HCT116 (cell line): Measurements from ENCODE around the gene PRKN. TPM values are rescaled to one million over a fixed set of nuclear protein-coding genes. Genes with fewer than 3 reads are reported as not detected.

Experiments
- ATAC-seq: fragments of 200-7000 bp; cut with Tn5 transposase; 2 replicates; pipeline ENCODE4 v1.9.1; 2020; ENCODE audit warnings: mild to moderate bottlenecking, moderate library complexity
- BruUV-seq: library from RNA; stranded (reverse); fragments of 400-500 nt; replicated peaks from 2 replicates; lab custom pipeline; 2021; lab: Mats Ljungman, UMichigan
- CTCF ChIA-PET: fragments of 300-600 bp; sonication (Branson Sonifier 250); formaldehyde crosslinking; loops from one replicate; lab custom pipeline; 2021; ENCODE audit warnings: antibody characterized with exemption; lab: Charles Lee
- POLR2A ChIA-PET: fragments of 300-600, 350-600 bp; sonication (Branson Sonifier 250); formaldehyde crosslinking; loops from one replicate; lab custom pipeline; 2021; ENCODE audit warnings: antibody characterized with exemption; lab: Charles Lee
- RAD21 ChIA-PET, 2 experiments: fragments of 300-600 bp; sonication (Branson Sonifier 250); formaldehyde crosslinking; loops; one replicate each; lab custom pipeline; 2023; ENCODE audit warnings: low total read pairs in 2 of 2; ENCODE audit not compliant: uncharacterized antibody in 2 of 2, unreplicated experiment in 2 of 2, low non-redundant PET in 1 of 2; lab: Charles Lee
- DNase-seq: peaks from one replicate; pipeline ENCODE4 v3.0.0-alpha.2; 2010; ENCODE audit warnings: low read depth, low spot score
- H2AFZ ChIP-seq: fragments of 200-600 bp; shearing (Covaris generic), sonication (generic); 2 replicates; pipeline ENCODE4 v1.6.1; 2017; ENCODE audit warnings: low read depth, mixed run types, mixed read lengths, antibody characterized with exemption, low read length; ENCODE audit not compliant: poor library complexity, severe bottlenecking
- H3K27ac ChIP-seq: 2 replicates; pipeline ENCODE4 v1.5.1; 2012; ENCODE audit warnings: low read depth, low read length
- H3K27me3 ChIP-seq: fragments of 200-600 bp; sonication (generic); 2 replicates; pipeline ENCODE4 v1.6.1; 2016; ENCODE audit warnings: mixed run types, low read length, mixed read lengths; ENCODE audit not compliant: insufficient read depth
- H3K36me3 ChIP-seq, 2 experiments: fragments of 200-500 bp in 1 of 2; fragments of 200-600 bp in 1 of 2; sonication (Bioruptor generic) in 1 of 2; sonication (generic) in 1 of 2; 2 replicates each; pipeline versions ENCODE4 v1.5.1 to v1.6.1; 2014 to 2016; ENCODE audit warnings: low read length in 2 of 2, inconsistent platforms in 1 of 2, mixed read lengths in 1 of 2, mixed run types in 1 of 2; ENCODE audit not compliant: insufficient read depth in 2 of 2, control insufficient read depth in 1 of 2
- H3K4me1 ChIP-seq, 2 experiments: fragments of 200-600 bp in 1 of 2; sonication (generic) in 1 of 2; 2 replicates each; pipeline versions ENCODE4 v1.5.1 to v1.6.1; 2012 to 2017; ENCODE audit warnings: low read length in 2 of 2, inconsistent platforms in 1 of 2, mild to moderate bottlenecking in 1 of 2, mixed read lengths in 1 of 2, mixed run types in 1 of 2, moderate library complexity in 1 of 2; ENCODE audit not compliant: insufficient read depth in 2 of 2, control insufficient read depth in 1 of 2
- H3K4me2 ChIP-seq: fragments of 200-600 bp; sonication (generic); 2 replicates; pipeline ENCODE4 v1.6.1; 2017; ENCODE audit warnings: mixed run types, low read length, mixed read lengths
- H3K4me3 ChIP-seq, 2 experiments: fragments of 200-600 bp in 1 of 2; sonication (generic) in 1 of 2; replicated peaks in 1 of 2; 2 replicates each; pipeline ENCODE4 v1.5.1; 2011 to 2016; ENCODE audit warnings: low read length in 2 of 2, control low read depth in 1 of 2, low read depth in 1 of 2, mild to moderate bottlenecking in 1 of 2, mixed read lengths in 1 of 2, mixed run types in 1 of 2
- H3K79me2 ChIP-seq: fragments of 200-600 bp; sonication (generic); 2 replicates; pipeline ENCODE4 v1.6.1; 2017; ENCODE audit warnings: mild to moderate bottlenecking, mixed run types, low read length, moderate library complexity, mixed read lengths; ENCODE audit not compliant: insufficient read depth
- H3K9ac ChIP-seq: fragments of 200-600 bp; sonication (generic); 2 replicates; pipeline ENCODE4 v1.6.1; 2016; ENCODE audit warnings: low read length, mixed read lengths
- H3K9me2 ChIP-seq: fragments of 200-600 bp; sonication (generic), shearing (Covaris generic); 2 replicates; pipeline ENCODE4 v1.6.1; 2017; ENCODE audit warnings: mixed run types, mild to moderate bottlenecking, moderate library complexity; ENCODE audit not compliant: insufficient read depth
- H3K9me3 ChIP-seq, 2 experiments: fragments of 200-500 bp in 1 of 2; fragments of 200-600 bp in 1 of 2; sonication (Bioruptor generic) in 1 of 2; sonication (generic) in 1 of 2; 2 replicates each; pipeline ENCODE4 v1.6.1; 2014 to 2017; ENCODE audit warnings: low read length in 2 of 2, mixed read lengths in 2 of 2, inconsistent platforms in 1 of 2, low read depth in 1 of 2, mild to moderate bottlenecking in 1 of 2, mixed run types in 1 of 2, moderate library complexity in 1 of 2; ENCODE audit not compliant: control insufficient read depth in 1 of 2, insufficient read depth in 1 of 2
- H4K20me1 ChIP-seq: fragments of 200-600 bp; sonication (generic), shearing (Covaris generic); 2 replicates; pipeline ENCODE4 v1.6.1; 2017; ENCODE audit warnings: mixed run types, mild to moderate bottlenecking, moderate library complexity; ENCODE audit not compliant: insufficient read depth
- ATF3 ChIP-seq: IDR thresholded peaks from 2 replicates; pipeline ENCODE4 v1.6.1; 2012
- CTCF ChIP-seq, 3 experiments: fragments of 200-600 bp in 1 of 3; sonication (generic) in 1 of 3; IDR thresholded peaks in 2 of 3; conservative IDR thresholded peaks in 1 of 3; 2 replicates each; pipeline ENCODE4 v1.5.1; 2012 to 2017; ENCODE audit warnings: low read depth in 2 of 3, low read length in 2 of 3, antibody characterized with exemption in 1 of 3, borderline replicate concordance in 1 of 3, control low read depth in 1 of 3, mild to moderate bottlenecking in 1 of 3, mixed read lengths in 1 of 3, mixed run types in 1 of 3, moderate library complexity in 1 of 3; ENCODE audit not compliant: insufficient read depth in 1 of 3
- EGR1 ChIP-seq: IDR thresholded peaks from 2 replicates; pipeline ENCODE4 v1.6.1; 2012; ENCODE audit warnings: low read depth
- EZH2phosphoT487 ChIP-seq: fragments of 200-600 bp; IDR thresholded peaks from 2 replicates; pipeline ENCODE4 v1.6.1; 2018; ENCODE audit warnings: antibody characterized with exemption, borderline replicate concordance
- FOSL1 ChIP-seq: IDR thresholded peaks from 2 replicates; pipeline ENCODE4 v1.6.1; 2012; ENCODE audit warnings: low read depth
- POLR2A ChIP-seq: IDR thresholded peaks from 2 replicates; pipeline ENCODE4 v1.7.0; 2011; ENCODE audit warnings: borderline replicate concordance; ENCODE audit not compliant: insufficient read depth, insufficient read length; ENCODE audit errors: extremely low read depth
- RAD21 ChIP-seq: IDR thresholded peaks from 2 replicates; pipeline ENCODE4 v1.6.1; 2012; ENCODE audit warnings: low read depth, mild to moderate bottlenecking
- REST ChIP-seq: IDR thresholded peaks from 2 replicates; pipeline ENCODE4 v1.6.1; 2012; ENCODE audit warnings: low read depth
- SP1 ChIP-seq: IDR thresholded peaks from 2 replicates; pipeline ENCODE4 v1.6.1; 2012; ENCODE audit warnings: low read depth
- TCF7L2 ChIP-seq: IDR thresholded peaks from 2 replicates; pipeline ENCODE4 v1.7.0; 2011; ENCODE audit warnings: borderline replicate concordance, inconsistent platforms; ENCODE audit not compliant: insufficient read depth, insufficient read length; ENCODE audit errors: extremely low read depth
- YY1 ChIP-seq: IDR thresholded peaks from 2 replicates; pipeline ENCODE4 v1.6.1; 2011; ENCODE audit warnings: low read length, low read depth, moderate library complexity, mild to moderate bottlenecking; ENCODE audit not compliant: insufficient replicate concordance; ENCODE audit errors: extremely low read depth
- ZBTB33 ChIP-seq: IDR thresholded peaks from 2 replicates; pipeline ENCODE4 v1.6.1; 2011; ENCODE audit warnings: mild to moderate bottlenecking, low read length, moderate library complexity; ENCODE audit not compliant: insufficient replicate concordance; ENCODE audit errors: extremely low read depth
- intact Hi-C: fragments of 100-400 bp; cut with micrococcal nuclease; formaldehyde crosslinking; loops from 2 replicates; pipeline ENCODE4 v1.10.0; 2022
- total RNA-seq: library from RNA; stranded (reverse); gene quantifications from one replicate; pipeline ENCODE4 v1.2.1, GENCODE V29; 2021; ENCODE audit not compliant: unreplicated experiment

Gene PRKN
- total RNA-seq, 1 experiment from 2014 or later: 2.6 TPM

- POLR2A ChIA-PET: no interaction called here
- intact Hi-C loops: no loop called here
- no peaks in the 10 kb centered on the region for H3K9me2 ChIP-seq
- BruUV-seq: no TSS peak
- no peak overlapping the region for H3K4me2 ChIP-seq
- H3K36me3 ChIP-seq: no peaks in the 10 kb centered on the region
- H3K4me1 ChIP-seq: no peaks in the 10 kb centered on the region
- CTCF ChIA-PET: no interaction called here
- H3K27ac ChIP-seq: no peak overlapping the region
- no peak overlapping the region for H2AFZ ChIP-seq
- no peaks in the 10 kb centered on the region for H3K79me2 ChIP-seq
- H3K27me3 ChIP-seq: no peaks in the 10 kb centered on the region
- TF ChIP-seq POLR2A (no peak), SP1 (no peak), FOSL1 (no peak), TCF7L2 (no peak), EZH2phosphoT487 (no peak), CTCF (IDR thresholded peaks at IDR 0.05 in 2 of 3, conservative IDR thresholded peaks at IDR 0.05 in 1 of 3; ENCODE audit: borderline replicate concordance in 1 of 3, insufficient read depth in 1 of 3, low read depth in 2 of 3, low read length in 2 of 3) (no peak), ZBTB33 (no peak), YY1 (no peak), RAD21 (no peak), REST (no peak), ATF3 (no peak), EGR1 (no peak)
- DNase-seq (no peak), ATAC-seq (no peak)
- no peak overlapping the region for H3K9ac ChIP-seq
- H3K9me3 ChIP-seq: no peaks in the 10 kb centered on the region; a peak in 1 of 4 replicates
- no peaks in the 10 kb centered on the region for H4K20me1 ChIP-seq
- RAD21 ChIA-PET: no interaction called here
- no peak overlapping the region for H3K4me3 ChIP-seq
These were observed 420.9 kb downstream of the PRKN start for GRCh38 chr6:162306616-162307015.
